Endothelial cell of umbilical vein (primary cell): ENCODE measurements around the gene HTN3. TPM values are rescaled to one million over a fixed set of nuclear protein-coding genes. Genes with fewer than 3 reads are reported as not detected.
"Not testable (repeated sequence)": the region's sequence is repeated elsewhere in the genome, so short reads cannot be mapped to it uniquely, and the experiment has no call there.

Experiments used
- BruUV-seq: library from RNA; stranded (reverse); fragments of 400-500 nt; replicated peaks from 2 replicates; lab custom pipeline; 2021; lab: Mats Ljungman, UMichigan
- CTCF ChIA-PET: fragments of 300-600, 350-600 bp; sonication (Branson Sonifier 250); formaldehyde crosslinking; loops from one replicate; lab custom pipeline; 2021; ENCODE audit warnings: antibody characterized with exemption, inconsistent platforms; lab: Charles Lee
- POLR2A ChIA-PET: fragments of 300-600, 350-600 bp; sonication (Branson Sonifier 250); formaldehyde crosslinking; loops from one replicate; lab custom pipeline; 2021; ENCODE audit warnings: antibody characterized with exemption, inconsistent platforms; lab: Charles Lee
- DNase-seq: peaks from one replicate; pipeline ENCODE4 v3.0.0-alpha.2; 2011; ENCODE audit warnings: low read depth, low spot score
- FAIRE-seq: peaks from 2 replicates; lab custom pipeline; 2011; peaks lifted over from hg19 to GRCh38; lab: Jason Lieb, UNC
- H2AFZ ChIP-seq: 2 replicates; pipeline ENCODE4 v1.6.0; 2012; ENCODE audit warnings: low read depth, low read length, control low read depth, inconsistent platforms
- H3K27ac ChIP-seq: 2 replicates; pipeline ENCODE4 v1.5.1; 2011; ENCODE audit warnings: low read depth, mild to moderate bottlenecking, control low read depth, low read length, moderate library complexity; ENCODE audit not compliant: insufficient read depth
- H3K27me3 ChIP-seq, 2 experiments: 2 replicates each; pipeline versions ENCODE4 v1.6.0 to v1.6.1; 2011; ENCODE audit warnings: low read length in 2 of 2, mixed read lengths in 1 of 2; ENCODE audit not compliant: control insufficient read depth in 2 of 2, insufficient read depth in 2 of 2
- H3K36me3 ChIP-seq, 2 experiments: 2 replicates in 1 of 2; 3 replicates in 1 of 2; pipeline ENCODE4 v1.5.1; 2011; ENCODE audit warnings: low read length in 2 of 2, mild to moderate bottlenecking in 1 of 2, moderate library complexity in 1 of 2; ENCODE audit not compliant: control insufficient read depth in 2 of 2, insufficient read depth in 2 of 2; ENCODE audit errors: extremely low read depth in 1 of 2
- H3K4me1 ChIP-seq: 3 replicates; pipeline ENCODE4 v1.5.1; 2011; ENCODE audit warnings: mild to moderate bottlenecking, low read length; ENCODE audit not compliant: control insufficient read depth, insufficient read depth; ENCODE audit errors: extremely low read depth
- H3K4me2 ChIP-seq: 2 replicates; pipeline ENCODE4 v1.6.1; 2011; ENCODE audit warnings: low read length, control low read depth, mixed read lengths; ENCODE audit not compliant: insufficient read depth
- H3K4me3 ChIP-seq, 3 experiments: fragments of 200-600 bp in 1 of 3; sonication (generic), shearing (Covaris generic) in 1 of 3; replicated peaks in 1 of 3; 2 replicates each; pipeline ENCODE4 v1.5.1; 2011 to 2016; ENCODE audit warnings: control low read depth in 3 of 3, low read length in 3 of 3, mild to moderate bottlenecking in 2 of 3, inconsistent platforms in 1 of 3, low read depth in 1 of 3, moderate library complexity in 1 of 3; ENCODE audit not compliant: insufficient read depth in 1 of 3
- H3K79me2 ChIP-seq: 2 replicates; pipeline ENCODE4 v1.6.0; 2012; ENCODE audit warnings: low read length, inconsistent platforms; ENCODE audit not compliant: control insufficient read depth, insufficient read depth
- H3K9ac ChIP-seq: replicated peaks from 2 replicates; pipeline ENCODE3; 2011; ENCODE audit warnings: low read length, control low read depth; ENCODE audit not compliant: insufficient read depth; ENCODE audit errors: extremely low read depth
- H3K9me1 ChIP-seq: replicated peaks from 3 replicates; pipeline ENCODE4 v1.6.0; 2011; ENCODE audit warnings: mild to moderate bottlenecking, low read length; ENCODE audit not compliant: control insufficient read depth, insufficient read depth; ENCODE audit errors: extremely low read depth
- H3K9me3 ChIP-seq: replicated peaks from 2 replicates; pipeline ENCODE4 v1.5.1; 2012; ENCODE audit warnings: low read length, inconsistent platforms; ENCODE audit not compliant: control insufficient read depth, insufficient read depth
- H4K20me1 ChIP-seq: replicated peaks from 2 replicates; pipeline ENCODE3; 2011; ENCODE audit warnings: mild to moderate bottlenecking, low read length; ENCODE audit not compliant: control insufficient read depth, insufficient read depth; ENCODE audit errors: extremely low read depth
- EZH2 ChIP-seq: IDR thresholded peaks from 2 replicates; pipeline ENCODE4 v1.6.1; 2012; ENCODE audit warnings: borderline replicate concordance, low read depth, mild to moderate bottlenecking, moderate library complexity, low read length, inconsistent platforms; ENCODE audit not compliant: severe bottlenecking
- FOS ChIP-seq: IDR thresholded peaks from 2 replicates; pipeline ENCODE4 v1.6.1; 2011; ENCODE audit warnings: mild to moderate bottlenecking, low read length, moderate library complexity, borderline replicate concordance; ENCODE audit not compliant: insufficient read depth
- GATA2 ChIP-seq: IDR thresholded peaks from 2 replicates; pipeline ENCODE4 v1.7.0; 2011; ENCODE audit warnings: low read depth, mild to moderate bottlenecking, moderate library complexity, mixed read lengths, low read length; ENCODE audit not compliant: insufficient read length, insufficient read depth
- JUN ChIP-seq: IDR thresholded peaks from 2 replicates; pipeline ENCODE4 v1.6.1; 2011; ENCODE audit warnings: borderline replicate concordance, low read depth; ENCODE audit not compliant: insufficient read length, insufficient read depth
- MYC ChIP-seq: IDR thresholded peaks from one replicate; pipeline ENCODE4 v1.6.1; 2011; ENCODE audit warnings: mild to moderate bottlenecking, low read depth, low read length
- POLR2A ChIP-seq: IDR thresholded peaks from 2 replicates; pipeline ENCODE4 v1.6.1; 2012; ENCODE audit warnings: low read depth, mild to moderate bottlenecking, control low read depth, low read length
- POLR2AphosphoS5 ChIP-seq: IDR thresholded peaks from 2 replicates; pipeline ENCODE4 v1.6.1; 2012; ENCODE audit warnings: low read depth, mild to moderate bottlenecking, control low read depth, low read length, moderate library complexity; ENCODE audit not compliant: insufficient read depth
- dilution Hi-C: fragments of 300-500 bp; cut with MboI; formaldehyde crosslinking; loops from one replicate; pipeline ENCODE4 v1.15.0; 2019; ENCODE audit warnings: low sequenced_read_pairs; ENCODE audit not compliant: extremely low pct_ligation_motif_present
- intact Hi-C: fragments of 100-400 bp; cut with micrococcal nuclease; formaldehyde crosslinking; loops from one replicate; pipeline ENCODE4 v1.10.0; 2022
- polyA plus RNA-seq, 4 experiments: library from polyadenylated mRNA; depleted of rRNA in 3 of 4; stranded (reverse) in 3 of 4; unstranded in 1 of 4; fragments of >200 nt; gene quantifications; 2 replicates each; pipeline versions ENCODE4 v1.2.1 to v1.2.3, GENCODE V29; 2011 to 2012; ENCODE audit warnings: missing spikeins in 1 of 4
- total RNA-seq: library from RNA; stranded (reverse); gene quantifications from 2 replicates; pipeline ENCODE4 v1.2.3, GENCODE V29; 2021
- TF ChIP-seq, protein P1 (sequence below): IDR thresholded peaks from 2 replicates; pipeline ENCODE4 v1.6.1; 2011; ENCODE audit not compliant: insufficient read depth, insufficient read length
- TF ChIP-seq, protein P2 (sequence below), 2 donors: IDR thresholded peaks; 1 replicate in 1 of 2; 2 replicates in 1 of 2; pipeline ENCODE4 v1.5.1; 2011; ENCODE audit warnings: low read length in 2 of 2, mild to moderate bottlenecking in 2 of 2, moderate library complexity in 2 of 2, control low read depth in 1 of 2, inconsistent platforms in 1 of 2, low read depth in 1 of 2; ENCODE audit not compliant: insufficient read depth in 1 of 2; ENCODE audit errors: extremely low read depth in 1 of 2

Gene HTN3
- total and polyA plus RNA-seq, 2 donors (not counting 3 experiments of a cell fraction or from before 2014, with no cell fraction given): not detected

DNA sequence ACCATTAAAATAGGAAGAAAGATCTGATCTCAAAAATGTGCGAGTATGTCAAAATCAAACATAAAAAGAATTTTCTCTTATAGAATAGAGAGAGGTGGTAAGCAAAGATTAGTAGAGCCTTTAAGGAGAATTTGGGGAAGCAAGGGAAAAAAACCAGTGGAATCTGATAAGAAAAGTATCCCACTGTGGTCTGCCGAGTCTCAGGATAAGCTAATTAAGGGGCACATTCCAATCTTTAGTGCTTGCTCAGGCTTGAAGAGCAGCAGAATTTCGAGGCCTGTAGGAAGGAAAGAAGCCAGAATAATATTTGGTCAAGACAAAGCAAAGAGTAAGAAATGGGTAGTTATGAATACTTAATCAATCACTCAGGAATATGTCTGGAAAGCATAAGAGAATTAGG lies 19.5 kb upstream of the HTN3 start:
- DNase-seq: no peak
- FAIRE-seq: no peak
- TF ChIP-seq FOS (no peak), MYC (no peak), EZH2 (no peak), POLR2AphosphoS5 (no peak), POLR2A (no peak), GATA2 (no peak), JUN (no peak)
- TF ChIP-seq, protein P1, sequence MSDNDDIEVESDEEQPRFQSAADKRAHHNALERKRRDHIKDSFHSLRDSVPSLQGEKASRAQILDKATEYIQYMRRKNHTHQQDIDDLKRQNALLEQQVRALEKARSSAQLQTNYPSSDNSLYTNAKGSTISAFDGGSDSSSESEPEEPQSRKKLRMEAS: no peak
- TF ChIP-seq, protein P2, sequence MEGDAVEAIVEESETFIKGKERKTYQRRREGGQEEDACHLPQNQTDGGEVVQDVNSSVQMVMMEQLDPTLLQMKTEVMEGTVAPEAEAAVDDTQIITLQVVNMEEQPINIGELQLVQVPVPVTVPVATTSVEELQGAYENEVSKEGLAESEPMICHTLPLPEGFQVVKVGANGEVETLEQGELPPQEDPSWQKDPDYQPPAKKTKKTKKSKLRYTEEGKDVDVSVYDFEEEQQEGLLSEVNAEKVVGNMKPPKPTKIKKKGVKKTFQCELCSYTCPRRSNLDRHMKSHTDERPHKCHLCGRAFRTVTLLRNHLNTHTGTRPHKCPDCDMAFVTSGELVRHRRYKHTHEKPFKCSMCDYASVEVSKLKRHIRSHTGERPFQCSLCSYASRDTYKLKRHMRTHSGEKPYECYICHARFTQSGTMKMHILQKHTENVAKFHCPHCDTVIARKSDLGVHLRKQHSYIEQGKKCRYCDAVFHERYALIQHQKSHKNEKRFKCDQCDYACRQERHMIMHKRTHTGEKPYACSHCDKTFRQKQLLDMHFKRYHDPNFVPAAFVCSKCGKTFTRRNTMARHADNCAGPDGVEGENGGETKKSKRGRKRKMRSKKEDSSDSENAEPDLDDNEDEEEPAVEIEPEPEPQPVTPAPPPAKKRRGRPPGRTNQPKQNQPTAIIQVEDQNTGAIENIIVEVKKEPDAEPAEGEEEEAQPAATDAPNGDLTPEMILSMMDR (IDR thresholded peaks at IDR 0.05; ENCODE audit: extremely low read depth in 1 of 2, insufficient read depth in 1 of 2, low read depth in 1 of 2, low read length in 2 of 2): no peak
- intact Hi-C loops (no loop called here), dilution Hi-C loops (no loop called here)
- no peaks in the 10 kb centered on the region for H3K27me3 ChIP-seq
- no peak overlapping the region for H2AFZ ChIP-seq
- no peaks in the 10 kb centered on the region for H3K9me1 ChIP-seq
- ChIA-PET CTCF (interaction anchor here (0.6 kb wide), 1 partner anchor 339 kb away, joined by 3 read pairs; no protein-coding TSS in a partner anchor), POLR2A (no interaction called here)
- H3K79me2 ChIP-seq: no peaks in the 10 kb centered on the region
- H3K36me3 ChIP-seq: no peaks in the 10 kb centered on the region
- H3K9me3 ChIP-seq: no peaks in the 10 kb centered on the region
- H3K27ac ChIP-seq: no peak overlapping the region
- H3K4me2 ChIP-seq: no peak overlapping the region
- BruUV-seq: no TSS peak
- H3K4me1 ChIP-seq: no peaks in the 10 kb centered on the region
- no peak overlapping the region for H3K9ac ChIP-seq
- H4K20me1 ChIP-seq: no peaks in the 10 kb centered on the region
- no peak overlapping the region for H3K4me3 ChIP-seq

DNA sequence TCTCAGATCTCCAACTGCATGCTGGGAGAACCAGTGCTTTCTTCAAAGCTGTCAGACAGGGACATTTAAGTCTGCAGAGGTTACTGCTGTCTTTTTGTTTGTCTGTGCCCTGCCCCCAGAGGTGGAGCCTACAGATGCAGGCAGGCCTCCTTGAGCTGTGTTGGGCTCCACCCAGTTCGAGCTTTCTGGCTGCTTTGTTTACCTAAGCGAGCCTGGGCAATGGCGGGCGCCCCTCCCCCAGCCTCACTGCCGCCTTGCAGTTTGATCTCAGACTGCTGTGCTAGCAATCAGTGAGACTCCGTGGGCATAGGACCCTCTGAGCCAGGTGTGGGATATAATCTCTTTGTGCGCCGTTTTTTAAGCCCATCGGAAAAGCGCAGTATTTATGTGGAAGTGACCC lies 9.3 kb upstream of the HTN3 start:
- H3K4me1 ChIP-seq, H2AFZ ChIP-seq, CTCF ChIA-PET, H3K9me1 ChIP-seq, H4K20me1 ChIP-seq, H3K9ac ChIP-seq, intact Hi-C loops, H3K36me3 ChIP-seq, H3K4me3 ChIP-seq, BruUV-seq, dilution Hi-C loops, H3K4me2 ChIP-seq, H3K27ac ChIP-seq, H3K27me3 ChIP-seq, H3K9me3 ChIP-seq, H3K79me2 ChIP-seq, FAIRE-seq, DNase-seq, POLR2A ChIA-PET: not testable (repeated sequence)
